Stomach (tissue), 4 donors: ENCODE results near the gene KDR.

Experiments
- EP300 ChIP-seq: sonication (generic); formaldehyde crosslinking; IDR thresholded peaks from one replicate; pipeline ENCODE4 v1.6.1; 2017; ENCODE audit warnings: antibody characterized with exemption
- POLR2A ChIP-seq, 4 donors: fragments of 450-650 bp; IDR thresholded peaks; one replicate each; pipeline ENCODE4 v1.6.1; 2016; ENCODE audit warnings: antibody characterized with exemption in 4 of 4, control low read depth in 2 of 4, mild to moderate bottlenecking in 1 of 4, moderate library complexity in 1 of 4
- POLR2AphosphoS5 ChIP-seq, 3 donors: sonication (generic); formaldehyde crosslinking; IDR thresholded peaks; one replicate each; pipeline ENCODE4 v1.6.1; 2016; ENCODE audit warnings: antibody characterized with exemption in 3 of 3
- TF ChIP-seq, protein P1 (sequence below), 7 experiments: fragments of 450-650 bp in 4 of 7; fragments of 200-600 bp in 3 of 7; sonication (generic) in 3 of 7; IDR thresholded peaks; one replicate each; pipeline ENCODE4 v1.5.1; 2016 to 2019; ENCODE audit warnings: antibody characterized with exemption in 7 of 7, control low read depth in 2 of 7, mild to moderate bottlenecking in 1 of 7

DNA sequence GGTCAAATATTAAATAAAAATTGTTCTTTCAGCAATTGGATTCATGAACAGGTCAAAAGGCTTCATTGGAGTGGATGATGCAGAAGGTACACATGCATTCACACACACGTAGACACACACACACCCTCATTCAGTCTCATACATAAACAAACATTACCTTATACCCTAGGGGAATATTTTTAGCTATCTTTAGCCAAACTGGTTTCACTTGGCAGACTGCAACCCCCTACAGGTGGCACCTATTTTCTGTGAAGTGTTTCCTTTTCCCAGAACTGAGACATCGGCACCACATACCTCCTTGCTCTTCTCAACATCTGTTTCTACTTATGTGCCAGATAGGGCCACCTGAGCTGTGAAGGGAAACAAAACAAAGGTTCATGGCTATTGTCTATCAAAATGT lies 18.5 kb upstream of the KDR start:
- TF ChIP-seq POLR2AphosphoS5 (IDR thresholded peaks at IDR 0.05), result no peak
- TF ChIP-seq POLR2A (IDR thresholded peaks at IDR 0.05), result no peak
- TF ChIP-seq, protein P1, sequence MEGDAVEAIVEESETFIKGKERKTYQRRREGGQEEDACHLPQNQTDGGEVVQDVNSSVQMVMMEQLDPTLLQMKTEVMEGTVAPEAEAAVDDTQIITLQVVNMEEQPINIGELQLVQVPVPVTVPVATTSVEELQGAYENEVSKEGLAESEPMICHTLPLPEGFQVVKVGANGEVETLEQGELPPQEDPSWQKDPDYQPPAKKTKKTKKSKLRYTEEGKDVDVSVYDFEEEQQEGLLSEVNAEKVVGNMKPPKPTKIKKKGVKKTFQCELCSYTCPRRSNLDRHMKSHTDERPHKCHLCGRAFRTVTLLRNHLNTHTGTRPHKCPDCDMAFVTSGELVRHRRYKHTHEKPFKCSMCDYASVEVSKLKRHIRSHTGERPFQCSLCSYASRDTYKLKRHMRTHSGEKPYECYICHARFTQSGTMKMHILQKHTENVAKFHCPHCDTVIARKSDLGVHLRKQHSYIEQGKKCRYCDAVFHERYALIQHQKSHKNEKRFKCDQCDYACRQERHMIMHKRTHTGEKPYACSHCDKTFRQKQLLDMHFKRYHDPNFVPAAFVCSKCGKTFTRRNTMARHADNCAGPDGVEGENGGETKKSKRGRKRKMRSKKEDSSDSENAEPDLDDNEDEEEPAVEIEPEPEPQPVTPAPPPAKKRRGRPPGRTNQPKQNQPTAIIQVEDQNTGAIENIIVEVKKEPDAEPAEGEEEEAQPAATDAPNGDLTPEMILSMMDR (IDR thresholded peaks at IDR 0.05), result no peak
- TF ChIP-seq EP300, result no peak
